BLaER1 treated with 17β-estradiol and CSF1 and Interleukin-3, amounts not matched to agents 10 nM and 100 nM (cell line): ENCODE data around the gene THAP8.
A peak's percentile ranks its signal among the peaks of the same experiment; 100 is the strongest.

Experiments used
- H3K27ac ChIP-seq, 11 experiments: shearing (Covaris generic); formaldehyde crosslinking; 2 replicates each; pipeline ENCODE4 v1.8.1; 2022
- H3K27me3 ChIP-seq, 11 experiments: shearing (Covaris generic); formaldehyde crosslinking; 2 replicates each; pipeline ENCODE4 v1.8.1; 2022
- H3K36me3 ChIP-seq, 11 experiments: shearing (Covaris generic); formaldehyde crosslinking; 2 replicates each; pipeline ENCODE4 v1.8.1; 2022
- H3K4me1 ChIP-seq, 10 experiments: shearing (Covaris generic); formaldehyde crosslinking; 2 replicates each; pipeline ENCODE4 v1.8.1; 2022
- H3K4me2 ChIP-seq, 11 experiments: shearing (Covaris generic); formaldehyde crosslinking; 2 replicates each; pipeline ENCODE4 v1.8.1; 2022
- H3K4me3 ChIP-seq, 10 experiments: shearing (Covaris generic); formaldehyde crosslinking; 2 replicates each; pipeline ENCODE4 v1.8.1; 2022
- H3K9ac ChIP-seq, 11 experiments: shearing (Covaris generic); formaldehyde crosslinking; 2 replicates each; pipeline ENCODE4 v1.8.1; 2022
- H3K9me3 ChIP-seq, 11 experiments: shearing (Covaris generic); formaldehyde crosslinking; replicated peaks in 1 of 11; 2 replicates each; pipeline ENCODE4 v1.8.1; 2022
- H4K20me1 ChIP-seq, 11 experiments: shearing (Covaris generic); formaldehyde crosslinking; 2 replicates each; pipeline ENCODE4 v1.8.1; 2022
- Cebpa-rat ChIP-seq, 11 experiments: shearing (Covaris generic); IDR thresholded peaks; 2 replicates each; pipeline ENCODE4 v1.8.1; 2022

The THAP8 gene

GRCh38 chr19:36092566-36092965 lies 38.5 kb upstream of the THAP8 start:
- no peak overlapping the region for H3K27ac ChIP-seq
- H4K20me1 ChIP-seq, result peaks cover 0 to 43% (median 0%) of the 10 kb centered on the region in 11 experiments; a peak in 4 of 22 replicates
- no peak overlapping the region for H3K4me3 ChIP-seq

GRCh38 chr19:36090910-36091695 lies 37.0 kb upstream of the THAP8 start:
- no peak overlapping the region for H3K27ac ChIP-seq
- H3K27me3 ChIP-seq, result no peaks in the 10 kb centered on the region
- no peak overlapping the region for H3K4me2 ChIP-seq
- TF ChIP-seq Cebpa-rat (IDR thresholded peaks at IDR 0.05), result no peak
- H3K36me3 ChIP-seq, result peaks cover 4 to 100% (median 98%) of the 10 kb centered on the region in 11 experiments
- H4K20me1 ChIP-seq, result peaks cover 0 to 49% (median 0%) of the 10 kb centered on the region in 11 experiments; a peak in 4 of 22 replicates
- no peaks in the 10 kb centered on the region for H3K9me3 ChIP-seq
- H3K9ac ChIP-seq, result no peak overlapping the region
- no peak overlapping the region for H3K4me3 ChIP-seq
- H3K4me1 ChIP-seq, result no peaks in the 10 kb centered on the region

More at GRCh38 chr19:36092566-36092965, 38.5 kb upstream of the THAP8 start:
- no peak overlapping the region for H3K4me2 ChIP-seq
- H3K27me3 ChIP-seq, result no peaks in the 10 kb centered on the region
- H3K9ac ChIP-seq, result 0 out of 22 replicates have a peak overlapping the region, but pooled peaks of 1 of the 11 experiments have one; percentile 22
- no peaks in the 10 kb centered on the region for H3K9me3 ChIP-seq
- no peak for TF ChIP-seq Cebpa-rat (IDR thresholded peaks at IDR 0.05)
- peaks cover 6 to 100% (median 96%) of the 10 kb centered on the region in 11 experiments; a peak in 21 of 22 replicates for H3K36me3 ChIP-seq
- no peaks in the 10 kb centered on the region for H3K4me1 ChIP-seq

DNA sequence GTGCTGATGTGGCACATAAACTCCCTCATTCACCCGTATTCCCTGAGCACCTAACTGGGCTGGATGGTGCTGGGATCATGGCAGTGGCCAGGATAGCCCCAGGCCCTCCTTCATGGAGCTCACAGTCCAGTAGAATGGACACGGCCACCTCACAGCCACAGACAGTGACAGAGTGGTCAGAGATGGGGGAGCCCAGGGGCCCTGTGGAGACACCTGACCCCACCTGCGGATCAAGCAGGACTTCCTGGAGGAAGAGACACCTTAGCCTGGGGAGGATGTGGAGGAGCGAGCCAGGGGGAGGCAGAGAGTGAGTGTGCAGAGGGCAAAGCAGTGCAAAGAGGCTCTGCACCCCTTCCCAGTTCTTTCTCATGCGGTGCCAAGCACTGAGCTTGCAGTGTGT lies 35.8 kb upstream of the THAP8 start:
- no peak for TF ChIP-seq Cebpa-rat (IDR thresholded peaks at IDR 0.05)
- Histone ChIP-seq H3K9me3 (no peaks in the 10 kb centered on the region), H3K27ac (no peak overlapping the region), H3K4me3 (no peak overlapping the region), H3K9ac (no peak overlapping the region), H3K4me1 (no peaks in the 10 kb centered on the region), H4K20me1 (peaks cover 0 to 50% (median 0%) of the 10 kb centered on the region in 11 experiments; a peak in 4 of 22 replicates), H3K27me3 (no peaks in the 10 kb centered on the region), H3K36me3 (peaks cover 5 to 100% (median 97%) of the 10 kb centered on the region in 11 experiments), H3K4me2 (no peak overlapping the region)

DNA sequence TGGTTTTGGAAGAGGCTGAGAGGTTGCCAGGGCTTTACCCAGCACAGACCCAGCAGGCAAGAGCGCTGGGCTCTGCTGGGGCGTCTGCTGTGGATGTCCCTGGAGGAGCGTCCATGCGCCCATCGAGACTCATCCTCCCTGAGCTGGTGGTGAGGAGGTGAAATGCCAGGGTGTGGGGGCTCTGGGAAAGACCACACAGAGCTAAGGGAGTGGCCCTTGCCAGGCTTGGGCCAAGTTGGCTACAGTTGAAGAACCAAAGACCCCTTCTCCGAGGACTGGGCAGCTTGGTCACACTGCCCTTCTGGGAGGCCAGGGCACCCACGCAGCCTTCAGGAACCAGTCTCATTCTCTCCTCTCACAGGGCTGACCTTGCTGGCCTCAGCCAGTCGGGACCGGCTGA lies 32.2 kb upstream of the THAP8 start:
- TF ChIP-seq Cebpa-rat (IDR thresholded peaks at IDR 0.05), result no peak
- Histone ChIP-seq H3K9me3 (no peaks in the 10 kb centered on the region), H3K9ac (no peak overlapping the region), H3K27me3 (no peaks in the 10 kb centered on the region), H4K20me1 (peaks cover 0 to 63% (median 0%) of the 10 kb centered on the region in 11 experiments; a peak in 5 of 22 replicates), H3K4me2 (no peak overlapping the region), H3K4me1 (no peaks in the 10 kb centered on the region), H3K4me3 (no peak overlapping the region), H3K27ac (no peak overlapping the region), H3K36me3 (peaks cover 22 to 100% (median 99%) of the 10 kb centered on the region in 11 experiments)

DNA sequence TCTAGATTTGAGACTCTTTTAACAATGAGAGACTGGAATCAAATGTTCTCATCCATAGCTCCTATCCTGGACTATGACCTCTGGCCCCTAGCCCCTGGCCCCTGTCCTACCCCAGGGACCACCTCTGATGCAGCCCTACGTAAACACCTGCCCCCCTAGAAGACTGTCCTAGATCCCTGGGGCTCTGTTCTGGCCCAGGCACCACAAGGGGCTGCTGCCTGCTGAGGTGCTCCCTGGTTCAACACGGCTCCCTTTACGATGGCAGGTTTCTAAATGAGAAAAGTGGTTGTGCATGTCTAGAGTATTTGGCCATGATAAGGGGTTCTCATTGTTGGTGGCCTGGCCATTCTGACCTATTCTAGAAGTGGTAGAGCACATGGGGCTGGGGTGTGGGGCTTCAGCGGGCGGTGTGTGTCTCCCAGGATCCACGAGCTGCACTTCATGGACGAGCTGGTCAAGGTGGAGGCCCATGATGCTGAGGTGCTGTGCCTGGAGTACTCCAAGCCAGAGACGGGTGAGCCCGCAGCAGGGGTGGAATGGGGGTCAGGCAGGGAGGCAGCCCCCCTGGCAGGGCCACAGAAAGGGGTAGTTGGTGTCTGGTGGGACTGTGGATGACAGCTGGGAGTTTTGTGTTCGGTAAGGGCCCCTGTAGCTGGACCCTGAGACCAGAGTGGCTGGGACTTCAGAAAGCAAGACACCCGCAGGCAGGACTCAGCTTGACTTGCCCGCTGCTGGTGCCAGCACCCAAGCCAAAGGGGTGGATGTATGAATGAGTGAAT lies 30.3 kb upstream of the THAP8 start:
- H3K36me3 ChIP-seq, result peaks cover 24 to 100% (median 99%) of the 10 kb centered on the region in 11 experiments

GRCh38 chr19:36082916-36083315 lies 28.8 kb upstream of the THAP8 start:
- no peak overlapping the region for H3K4me2 ChIP-seq
- H3K36me3 ChIP-seq, result peaks cover 24 to 100% (median 95%) of the 10 kb centered on the region in 11 experiments
- no peak overlapping the region for H3K27ac ChIP-seq
- H4K20me1 ChIP-seq, result peaks cover 0 to 42% (median 0%) of the 10 kb centered on the region in 11 experiments; a peak in 5 of 22 replicates
- no peaks in the 10 kb centered on the region for H3K27me3 ChIP-seq
- no peak for TF ChIP-seq Cebpa-rat (IDR thresholded peaks at IDR 0.05)
- no peaks in the 10 kb centered on the region for H3K9me3 ChIP-seq
- no peaks in the 10 kb centered on the region for H3K4me1 ChIP-seq
- no peak overlapping the region for H3K9ac ChIP-seq
- no peak overlapping the region for H3K4me3 ChIP-seq

More for the DNA sequence above, 30.3 kb upstream of the THAP8 start:
- no peaks in the 10 kb centered on the region for H3K4me1 ChIP-seq
- H3K9me3 ChIP-seq, result no peaks in the 10 kb centered on the region
- H3K9ac ChIP-seq, result no peak overlapping the region
- no peak overlapping the region for H3K4me3 ChIP-seq
- H3K4me2 ChIP-seq, result no peak overlapping the region
- no peak for TF ChIP-seq Cebpa-rat (IDR thresholded peaks at IDR 0.05)
- H4K20me1 ChIP-seq, result peaks cover 0 to 48% (median 0%) of the 10 kb centered on the region in 11 experiments; a peak in 5 of 22 replicates
- H3K27ac ChIP-seq, result no peak overlapping the region
- no peaks in the 10 kb centered on the region for H3K27me3 ChIP-seq

DNA sequence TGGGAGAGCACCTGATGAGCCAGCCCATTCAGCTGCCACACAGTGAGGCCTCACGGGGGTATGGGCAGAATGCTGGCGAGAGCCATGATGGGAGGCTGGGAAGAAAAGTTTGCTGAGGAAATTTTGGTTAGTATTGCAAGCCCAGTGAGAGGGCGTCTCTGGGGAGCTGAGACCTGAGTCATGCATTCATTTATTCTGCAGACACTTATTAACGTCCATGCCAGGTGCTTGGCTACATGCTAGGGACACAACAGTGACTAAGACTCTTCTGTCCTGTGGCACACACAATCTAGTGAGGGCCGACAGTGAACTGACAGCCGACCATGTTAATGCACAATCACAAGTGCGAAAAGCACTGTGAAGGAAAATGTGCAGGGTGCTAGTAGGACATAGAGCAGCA lies 27.8 kb upstream of the THAP8 start:
- H3K4me1 ChIP-seq, result no peaks in the 10 kb centered on the region
- no peak overlapping the region for H3K4me2 ChIP-seq
- no peak for TF ChIP-seq Cebpa-rat (IDR thresholded peaks at IDR 0.05)
- peaks cover 24 to 100% (median 95%) of the 10 kb centered on the region in 11 experiments for H3K36me3 ChIP-seq
- H3K9me3 ChIP-seq, result no peaks in the 10 kb centered on the region
- no peak overlapping the region for H3K4me3 ChIP-seq
- peaks cover 0 to 38% (median 0%) of the 10 kb centered on the region in 11 experiments; a peak in 5 of 22 replicates for H4K20me1 ChIP-seq
- H3K9ac ChIP-seq, result no peak overlapping the region
- no peak overlapping the region for H3K27ac ChIP-seq
- H3K27me3 ChIP-seq, result no peaks in the 10 kb centered on the region

GRCh38 chr19:36081385-36081784 lies 27.3 kb upstream of the THAP8 start:
- Histone ChIP-seq H3K4me2 (no peak overlapping the region), H3K36me3 (peaks cover 22 to 99% (median 94%) of the 10 kb centered on the region in 11 experiments), H3K4me1 (no peaks in the 10 kb centered on the region), H3K4me3 (no peak overlapping the region), H3K9me3 (no peaks in the 10 kb centered on the region), H3K27me3 (no peaks in the 10 kb centered on the region), H3K9ac (no peak overlapping the region), H4K20me1 (peaks cover 0 to 35% (median 0%) of the 10 kb centered on the region in 11 experiments; a peak in 5 of 22 replicates), H3K27ac (no peak overlapping the region; a peak in 1 of 22 replicates)
- TF ChIP-seq Cebpa-rat (IDR thresholded peaks at IDR 0.05), result no peak

GRCh38 chr19:36079389-36079945 lies 25.4 kb upstream of the THAP8 start:
- no peak overlapping the region for H3K9ac ChIP-seq
- no peak for TF ChIP-seq Cebpa-rat (IDR thresholded peaks at IDR 0.05)
- no peak overlapping the region for H3K4me2 ChIP-seq
- H3K4me1 ChIP-seq, result no peaks in the 10 kb centered on the region
- H3K4me3 ChIP-seq, result no peak overlapping the region
- no peak overlapping the region for H3K27ac ChIP-seq
- peaks cover 18 to 99% (median 94%) of the 10 kb centered on the region in 11 experiments for H3K36me3 ChIP-seq
- H4K20me1 ChIP-seq, result peaks cover 0 to 28% (median 0%) of the 10 kb centered on the region in 11 experiments; a peak in 5 of 22 replicates
- no peaks in the 10 kb centered on the region for H3K27me3 ChIP-seq
- H3K9me3 ChIP-seq, result no peaks in the 10 kb centered on the region
